Mesenchymal stem cell (in vitro differentiated cells and primary cell): Measurements from ENCODE around the gene CARD8.
A peak's percentile ranks its signal among the peaks of the same experiment; 100 is the strongest.

Experiments used
- DNase-seq: peaks from one replicate; pipeline ENCODE4 v3.0.0-alpha.2; 2013
- H2AFZ ChIP-seq: one replicate; pipeline ENCODE4 v1.6.1; 2013; ENCODE audit warnings: low read depth, mild to moderate bottlenecking, control low read depth, inconsistent platforms, low read length, moderate library complexity
- H2AK5ac ChIP-seq: 2 replicates; pipeline ENCODE4 v1.6.1; 2013; ENCODE audit warnings: low read length, moderate library complexity, mild to moderate bottlenecking, inconsistent platforms; ENCODE audit not compliant: severe bottlenecking
- H2BK120ac ChIP-seq: one replicate; pipeline ENCODE4 v1.6.1; 2013; ENCODE audit warnings: low read depth, mild to moderate bottlenecking, inconsistent platforms, low read length, moderate library complexity
- H2BK12ac ChIP-seq, 2 experiments: one replicate each; pipeline ENCODE4 v1.6.1; 2013; ENCODE audit warnings: inconsistent platforms in 2 of 2, low read length in 2 of 2, mild to moderate bottlenecking in 2 of 2, moderate library complexity in 2 of 2, control low read depth in 1 of 2
- H2BK15ac ChIP-seq: one replicate; pipeline ENCODE4 v1.6.1; 2013; ENCODE audit warnings: mild to moderate bottlenecking, low read depth, inconsistent platforms; ENCODE audit not compliant: poor library complexity, severe bottlenecking
- H2BK5ac ChIP-seq: 2 replicates; pipeline ENCODE4 v1.6.1; 2013; ENCODE audit warnings: low read depth, mild to moderate bottlenecking, low read length, control low read depth, inconsistent platforms; ENCODE audit not compliant: poor library complexity, severe bottlenecking
- H3K14ac ChIP-seq, 2 experiments: one replicate each; pipeline ENCODE4 v1.6.1; 2013; ENCODE audit warnings: inconsistent platforms in 2 of 2, low read length in 2 of 2, control low read depth in 1 of 2, mild to moderate bottlenecking in 1 of 2, moderate library complexity in 1 of 2
- H3K18ac ChIP-seq, 2 experiments: one replicate each; pipeline ENCODE4 v1.6.1; 2013; ENCODE audit warnings: inconsistent platforms in 2 of 2, low read length in 2 of 2, control low read depth in 1 of 2, low read depth in 1 of 2, mild to moderate bottlenecking in 1 of 2
- H3K23ac ChIP-seq, 2 experiments: one replicate each; pipeline ENCODE4 v1.6.1; 2013; ENCODE audit warnings: inconsistent platforms in 2 of 2, low read length in 2 of 2, mild to moderate bottlenecking in 2 of 2, moderate library complexity in 2 of 2, control low read depth in 1 of 2
- H3K27ac ChIP-seq: 2 replicates; pipeline ENCODE4 v1.5.1; 2013; ENCODE audit warnings: mild to moderate bottlenecking, moderate library complexity, low read length, control low read depth, inconsistent platforms; ENCODE audit not compliant: poor library complexity, severe bottlenecking
- H3K27me3 ChIP-seq, 2 experiments: 2 replicates each; pipeline versions ENCODE4 v1.6.1 to v1.7.0; 2013; ENCODE audit warnings: low read length in 2 of 2, mild to moderate bottlenecking in 2 of 2, moderate library complexity in 2 of 2, control low read depth in 1 of 2, inconsistent platforms in 1 of 2; ENCODE audit not compliant: control insufficient read depth in 1 of 2, insufficient read depth in 1 of 2
- H3K36me3 ChIP-seq, 2 experiments: 2 replicates each; pipeline versions ENCODE4 v1.6.1 to v1.7.0; 2013; ENCODE audit warnings: low read length in 2 of 2, control low read depth in 1 of 2, inconsistent platforms in 1 of 2, low read depth in 1 of 2, mild to moderate bottlenecking in 1 of 2; ENCODE audit not compliant: insufficient read depth in 2 of 2, control insufficient read depth in 1 of 2
- H3K4ac ChIP-seq, 2 experiments: one replicate each; pipeline ENCODE4 v1.6.1; 2013; ENCODE audit warnings: inconsistent platforms in 2 of 2, low read length in 2 of 2, mild to moderate bottlenecking in 2 of 2, moderate library complexity in 2 of 2, control low read depth in 1 of 2, low read depth in 1 of 2
- H3K4me1 ChIP-seq: 2 replicates; pipeline ENCODE4 v1.6.1; 2013; ENCODE audit warnings: low read depth, low read length, control low read depth; ENCODE audit not compliant: control insufficient read depth, insufficient read depth
- H3K4me2 ChIP-seq: 2 replicates; pipeline ENCODE4 v1.6.1; 2013; ENCODE audit warnings: low read length, mild to moderate bottlenecking, inconsistent platforms; ENCODE audit not compliant: poor library complexity, severe bottlenecking
- H3K4me3 ChIP-seq, 2 experiments: 2 replicates each; pipeline versions ENCODE4 v1.5.1 to v1.7.0; 2013; ENCODE audit warnings: low read length in 2 of 2, mild to moderate bottlenecking in 2 of 2, control low read depth in 1 of 2, low read depth in 1 of 2; ENCODE audit not compliant: insufficient read depth in 1 of 2
- H3K79me1 ChIP-seq: replicated peaks from 2 replicates; pipeline ENCODE4 v1.6.1; 2013; ENCODE audit warnings: mild to moderate bottlenecking, control low read depth, low read length, inconsistent platforms; ENCODE audit not compliant: poor library complexity, severe bottlenecking
- H3K9ac ChIP-seq: 2 replicates; pipeline ENCODE4 v1.7.0; 2013; ENCODE audit warnings: mild to moderate bottlenecking, low read length, moderate library complexity
- H3K9me3 ChIP-seq: 2 replicates; pipeline ENCODE4 v1.7.0; 2013; ENCODE audit warnings: mild to moderate bottlenecking, low read length; ENCODE audit not compliant: control insufficient read depth
- H4K8ac ChIP-seq: one replicate; pipeline ENCODE4 v1.6.1; 2013; ENCODE audit warnings: inconsistent platforms, mild to moderate bottlenecking, low read length, moderate library complexity
- H4K91ac ChIP-seq: one replicate; pipeline ENCODE4 v1.6.1; 2013; ENCODE audit warnings: mild to moderate bottlenecking, low read length, inconsistent platforms
- WGBS: methylation state at CpG from one replicate; pipeline ENCODE4 v1.1.7; 2013; ENCODE audit warnings: mixed read lengths; 5-methylcytosine and 5-hydroxymethylcytosine counted together

The CARD8 gene

DNA sequence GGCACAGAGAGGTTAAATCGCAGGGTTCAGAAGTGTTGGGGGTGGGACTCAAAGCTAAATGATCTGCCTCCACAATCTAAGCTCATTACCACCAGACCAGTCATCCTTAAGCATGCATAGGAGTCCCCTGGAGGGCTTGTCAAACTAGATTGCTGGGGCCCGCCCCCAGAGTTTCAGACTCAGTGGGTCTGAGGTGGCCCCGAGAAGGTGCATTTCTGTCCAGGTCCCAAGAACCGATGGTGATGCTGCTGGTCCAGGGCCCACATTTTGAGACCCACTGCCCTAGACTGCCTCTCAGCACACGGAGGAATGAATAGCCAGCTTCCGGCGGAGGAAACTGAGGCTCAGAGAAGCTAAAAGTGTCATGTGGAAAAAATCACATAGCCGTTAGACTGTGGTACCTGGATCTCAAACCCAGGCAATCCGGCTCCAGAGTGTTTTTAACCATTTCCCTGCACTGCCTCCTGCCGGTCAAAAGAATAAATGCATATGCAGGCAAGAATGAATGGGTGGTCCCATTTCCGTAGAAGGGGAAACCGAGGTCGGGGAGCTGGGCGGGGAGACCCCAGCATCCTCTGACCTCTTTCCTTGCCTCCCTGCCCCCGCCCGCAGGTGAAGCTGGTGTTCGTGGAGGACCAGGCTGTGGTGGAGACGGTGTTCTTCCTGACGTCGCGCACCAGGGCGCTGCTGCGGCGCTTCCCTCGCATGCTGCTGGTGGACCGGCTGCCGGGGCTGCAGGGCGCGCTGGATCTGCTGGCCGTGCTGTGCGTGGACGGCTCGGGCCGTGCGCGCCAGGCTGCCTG lies 61.5 kb downstream of the CARD8 start:
- H2BK12ac ChIP-seq = no peak overlapping the region
- 90% methylated on average over 36 of the region's 36 CpGs for WGBS
- H3K4ac ChIP-seq = no peak overlapping the region

DNA sequence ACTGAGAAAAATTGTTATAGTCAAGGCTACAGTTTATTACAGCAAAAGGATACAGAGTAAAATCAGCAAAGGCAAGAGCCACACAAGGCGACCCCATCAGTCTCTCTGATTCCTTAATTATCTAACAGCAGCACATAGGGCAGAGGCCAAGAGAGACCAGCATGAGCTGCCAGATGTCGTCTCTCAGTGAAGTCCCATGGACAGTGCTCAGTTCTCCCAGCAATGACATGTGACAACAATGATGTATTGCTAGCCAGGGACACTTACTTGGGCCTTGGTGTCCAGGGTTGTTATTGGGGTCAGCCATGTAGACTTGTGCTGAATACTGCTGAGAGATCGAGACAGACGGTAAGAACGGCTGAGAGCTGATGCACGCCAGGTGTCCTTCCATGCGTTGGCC lies 63.0 kb downstream of the CARD8 start:
- peaks cover 5% of the 10 kb centered on the region for H3K79me1 ChIP-seq
- H3K14ac ChIP-seq = no peak overlapping the region
- no peak overlapping the region for H4K91ac ChIP-seq
- no peak overlapping the region for H2AK5ac ChIP-seq
- H2AFZ ChIP-seq = no peak overlapping the region
- H3K9ac ChIP-seq = no peak overlapping the region
- H3K27ac ChIP-seq = no peak overlapping the region
- no peaks in the 10 kb centered on the region for H3K4me1 ChIP-seq
- no peak for DNase-seq
- no peak overlapping the region for H2BK12ac ChIP-seq
- H3K4me2 ChIP-seq = no peak overlapping the region
- no peak overlapping the region for H4K8ac ChIP-seq
- WGBS = 94% methylated on average over 7 of the region's 7 CpGs
- H3K36me3 ChIP-seq = peaks cover 14 to 25% of the 10 kb centered on the region in 2 experiments
- H2BK15ac ChIP-seq = no peak overlapping the region
- H3K9me3 ChIP-seq = no peaks in the 10 kb centered on the region
- no peaks in the 10 kb centered on the region for H3K27me3 ChIP-seq
- H3K18ac ChIP-seq = no peak overlapping the region
- H2BK5ac ChIP-seq = no peak overlapping the region
- H3K4me3 ChIP-seq = no peak overlapping the region
- no peak overlapping the region for H3K23ac ChIP-seq
- no peak overlapping the region for H2BK120ac ChIP-seq
- H3K4ac ChIP-seq = no peak overlapping the region

More for the DNA sequence above, 61.5 kb downstream of the CARD8 start:
- H4K91ac ChIP-seq = no peak overlapping the region
- no peak overlapping the region for H3K27ac ChIP-seq
- H2BK15ac ChIP-seq = no peak overlapping the region
- H4K8ac ChIP-seq = no peak overlapping the region
- no peak overlapping the region for H3K18ac ChIP-seq
- no peak overlapping the region for H3K4me3 ChIP-seq
- no peaks in the 10 kb centered on the region for H3K27me3 ChIP-seq
- DNase-seq = no peak
- H3K4me1 ChIP-seq = no peaks in the 10 kb centered on the region
- H3K36me3 ChIP-seq = peaks cover 5 to 21% of the 10 kb centered on the region in 2 experiments
- peaks cover 5% of the 10 kb centered on the region for H3K79me1 ChIP-seq
- H2AFZ ChIP-seq = no peak overlapping the region
- H2BK120ac ChIP-seq = no peak overlapping the region
- no peak overlapping the region for H3K4me2 ChIP-seq
- H2BK5ac ChIP-seq = no peak overlapping the region
- no peak overlapping the region for H3K23ac ChIP-seq
- no peaks in the 10 kb centered on the region for H3K9me3 ChIP-seq
- H2AK5ac ChIP-seq = no peak overlapping the region
- H3K14ac ChIP-seq = no peak overlapping the region
- H3K9ac ChIP-seq = no peak overlapping the region

DNA sequence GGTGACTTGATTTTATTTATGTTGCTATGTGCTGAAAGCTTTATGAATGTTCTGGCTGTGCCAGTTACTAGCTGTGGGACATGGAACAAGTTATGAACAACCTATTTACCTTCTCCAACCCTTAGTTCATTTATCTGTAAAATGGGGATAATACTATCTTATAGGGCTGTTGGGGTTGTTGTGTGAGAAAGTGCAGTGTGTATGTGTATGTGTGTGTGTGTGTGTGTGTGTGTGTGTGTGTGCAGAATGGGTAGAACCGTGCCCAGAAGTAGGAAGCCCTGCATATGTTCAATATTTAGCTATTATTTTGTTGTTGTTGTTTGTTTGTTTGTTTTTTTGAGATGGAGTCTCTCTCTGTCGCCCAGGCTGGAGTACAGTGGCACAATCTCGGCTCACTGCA lies 64.8 kb downstream of the CARD8 start:
- H4K91ac ChIP-seq = no peak overlapping the region
- 89% methylated on average over 3 of the region's 3 CpGs for WGBS
- H3K9me3 ChIP-seq = no peaks in the 10 kb centered on the region
- H2BK5ac ChIP-seq = no peak overlapping the region
- H3K27ac ChIP-seq = no peak overlapping the region
- no peak overlapping the region for H3K23ac ChIP-seq
- no peaks in the 10 kb centered on the region for H3K4me1 ChIP-seq
- no peak overlapping the region for H4K8ac ChIP-seq
- no peak for DNase-seq
- H3K14ac ChIP-seq = no peak overlapping the region
- no peak overlapping the region for H3K4me3 ChIP-seq
- H3K4me2 ChIP-seq = no peak overlapping the region
- H3K9ac ChIP-seq = no peak overlapping the region
- H2AK5ac ChIP-seq = no peak overlapping the region
- H3K4ac ChIP-seq = no peak overlapping the region
- no peak overlapping the region for H2BK12ac ChIP-seq
- H3K79me1 ChIP-seq = peaks cover 5% of the 10 kb centered on the region
- no peak overlapping the region for H2BK15ac ChIP-seq
- peaks cover 14 to 17% of the 10 kb centered on the region in 2 experiments for H3K36me3 ChIP-seq
- H2BK120ac ChIP-seq = no peak overlapping the region
- H2AFZ ChIP-seq = no peak overlapping the region
- no peaks in the 10 kb centered on the region for H3K27me3 ChIP-seq
- H3K18ac ChIP-seq = no peak overlapping the region

DNA sequence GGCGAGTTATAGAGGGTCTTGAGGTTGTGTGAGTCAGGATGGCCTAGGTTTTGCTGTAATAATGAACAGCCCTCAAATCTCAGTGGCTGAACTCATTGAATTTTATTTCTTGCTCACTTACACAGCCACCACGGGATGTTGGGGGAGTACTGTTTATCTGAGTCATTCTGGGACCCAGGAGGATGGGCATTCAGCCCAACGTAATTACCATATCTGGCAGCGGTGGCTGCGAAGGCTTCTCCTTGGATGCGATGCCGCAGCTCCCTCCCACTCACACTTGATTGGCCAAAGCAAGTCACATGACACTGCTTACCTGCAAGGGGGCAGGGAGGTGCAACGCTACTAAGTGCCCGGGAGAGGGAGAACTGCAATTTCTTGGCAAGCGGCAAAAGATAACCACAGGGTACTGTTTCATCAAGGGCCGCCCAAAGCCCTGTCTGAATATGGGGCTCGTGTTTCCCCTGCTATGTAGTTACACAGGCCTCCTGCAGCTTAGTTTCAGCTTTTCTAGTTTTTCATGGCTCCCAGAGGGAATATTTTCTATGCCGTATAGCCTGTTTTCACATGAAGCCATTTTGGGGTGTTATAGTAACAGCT lies 65.3 kb downstream of the CARD8 start:
- WGBS = 57% methylated on average over 13 of the region's 13 CpGs
- no peak overlapping the region for H3K9ac ChIP-seq
- H2AFZ ChIP-seq = no peak overlapping the region
- no peak overlapping the region for H2BK12ac ChIP-seq
- no peaks in the 10 kb centered on the region for H3K9me3 ChIP-seq
- no peak overlapping the region for H4K8ac ChIP-seq
- H3K79me1 ChIP-seq = peaks cover 5% of the 10 kb centered on the region
- H3K27ac ChIP-seq = no peak overlapping the region
- H2BK120ac ChIP-seq = no peak overlapping the region
- no peak overlapping the region for H2BK15ac ChIP-seq
- no peak overlapping the region for H3K18ac ChIP-seq
- H3K4me2 ChIP-seq = no peak overlapping the region
- peaks cover 14 to 17% of the 10 kb centered on the region in 2 experiments for H3K36me3 ChIP-seq
- no peak overlapping the region for H2BK5ac ChIP-seq
- no peaks in the 10 kb centered on the region for H3K27me3 ChIP-seq
- H2AK5ac ChIP-seq = no peak overlapping the region
- H3K23ac ChIP-seq = no peak overlapping the region
- H3K4me3 ChIP-seq = no peak overlapping the region
- peak; percentile 64 for DNase-seq
- no peak overlapping the region for H3K14ac ChIP-seq
- no peak overlapping the region for H3K4ac ChIP-seq
- H4K91ac ChIP-seq = no peak overlapping the region
- no peaks in the 10 kb centered on the region for H3K4me1 ChIP-seq
